Suprapubic skin (tissue), 3 donors: ENCODE data around the gene MMS22L.

Source experiments
- CTCF ChIP-seq, 2 donors: fragments of 200-600 bp in 1 of 2; fragments of 450-650 bp in 1 of 2; sonication (generic) in 1 of 2; IDR thresholded peaks; one replicate each; pipeline ENCODE4 v1.5.1; 2016 to 2019; ENCODE audit warnings: antibody characterized with exemption in 2 of 2, mild to moderate bottlenecking in 1 of 2, moderate library complexity in 1 of 2
- EP300 ChIP-seq: sonication (generic); formaldehyde crosslinking; IDR thresholded peaks from one replicate; pipeline ENCODE4 v1.6.1; 2017; ENCODE audit warnings: antibody characterized with exemption

- TF ChIP-seq CTCF (IDR thresholded peaks at IDR 0.05): no peak
- TF ChIP-seq EP300: no peak
Measured at GRCh38 chr6:97109444-97109843, 173.6 kb downstream of the MMS22L start.
